CD14-positive monocyte (primary cell): ENCODE results near the gene NDUFAF2. TPM values are rescaled to one million over a fixed set of nuclear protein-coding genes. Genes with fewer than 3 reads are reported as not detected.

Experiments
- DNase-seq, 3 donors: peaks; one replicate each; pipeline ENCODE4 v3.0.0-alpha.2; 2011 to 2022
- H2AFZ ChIP-seq: 2 replicates; pipeline ENCODE4 v1.6.0; 2012; ENCODE audit warnings: mild to moderate bottlenecking, low read depth, low read length, inconsistent platforms; ENCODE audit not compliant: insufficient read depth, poor library complexity, severe bottlenecking
- H3K27ac ChIP-seq, 2 donors: 1 replicate in 1 of 2; 2 replicates in 1 of 2; pipeline ENCODE4 v1.5.1; 2012 to 2013; ENCODE audit warnings: low read length in 2 of 2, control low read depth in 1 of 2, inconsistent platforms in 1 of 2, low read depth in 1 of 2, mild to moderate bottlenecking in 1 of 2
- H3K27me3 ChIP-seq, 2 donors: one replicate each; pipeline versions ENCODE4 v1.6.0 to v1.6.1; 2011 to 2013; ENCODE audit warnings: low read length in 2 of 2; ENCODE audit not compliant: control insufficient read depth in 2 of 2, insufficient read depth in 2 of 2
- H3K36me3 ChIP-seq, 2 donors: replicated peaks in 1 of 2; 1 replicate in 1 of 2; 2 replicates in 1 of 2; pipeline versions ENCODE4 v1.5.1 to v1.6.1; 2012 to 2013; ENCODE audit warnings: low read length in 2 of 2, control low read depth in 1 of 2, inconsistent platforms in 1 of 2, mild to moderate bottlenecking in 1 of 2; ENCODE audit not compliant: insufficient read depth in 2 of 2, control insufficient read depth in 1 of 2
- H3K4me1 ChIP-seq, 2 donors: 1 replicate in 1 of 2; 2 replicates in 1 of 2; pipeline versions ENCODE4 v1.5.1 to v1.6.1; 2012 to 2013; ENCODE audit warnings: low read length in 2 of 2, control low read depth in 1 of 2, inconsistent platforms in 1 of 2, mild to moderate bottlenecking in 1 of 2, moderate library complexity in 1 of 2; ENCODE audit not compliant: insufficient read depth in 2 of 2, control insufficient read depth in 1 of 2
- H3K4me2 ChIP-seq: replicated peaks from 2 replicates; pipeline ENCODE3; 2012; ENCODE audit warnings: low read length, moderate library complexity, mild to moderate bottlenecking; ENCODE audit not compliant: poor library complexity, severe bottlenecking; ENCODE audit errors: extremely low read depth
- H3K4me3 ChIP-seq, 3 experiments: fragments of 200-600 bp in 1 of 3; sonication (generic) in 1 of 3; replicated peaks in 1 of 3; 1 replicate in 2 of 3; 2 replicates in 1 of 3; pipeline ENCODE4 v1.5.1; 2011 to 2013; ENCODE audit warnings: low read length in 3 of 3, mild to moderate bottlenecking in 3 of 3, control low read depth in 2 of 3, low read depth in 2 of 3, inconsistent platforms in 1 of 3, moderate library complexity in 1 of 3
- H3K79me2 ChIP-seq: 2 replicates; pipeline ENCODE4 v1.6.0; 2012; ENCODE audit warnings: mild to moderate bottlenecking, control low read depth, inconsistent platforms, low read length, moderate library complexity; ENCODE audit not compliant: insufficient read depth
- H3K9ac ChIP-seq: 2 replicates; pipeline ENCODE4 v1.6.0; 2017; ENCODE audit warnings: low read length, mild to moderate bottlenecking; ENCODE audit not compliant: insufficient read depth, poor library complexity, severe bottlenecking
- H3K9me3 ChIP-seq, 2 donors: replicated peaks in 1 of 2; 1 replicate in 1 of 2; 2 replicates in 1 of 2; pipeline versions ENCODE4 v1.5.1 to v1.6.1; 2012 to 2013; ENCODE audit warnings: low read length in 2 of 2, control low read depth in 1 of 2; ENCODE audit not compliant: control insufficient read depth in 1 of 2, insufficient read depth in 1 of 2
- H4K20me1 ChIP-seq: 2 replicates; pipeline ENCODE4 v1.6.0; 2012; ENCODE audit warnings: mild to moderate bottlenecking, low read length, control low read depth, moderate library complexity; ENCODE audit not compliant: insufficient read depth
- H3K27ac Mint-ChIP-seq, 7 donors: one replicate each; pipeline ENCODE4 v1.8.0; 2020; ENCODE audit warnings: mild to moderate bottlenecking in 7 of 7, mixed read lengths in 7 of 7, moderate library complexity in 6 of 7, inconsistent platforms in 2 of 7
- H3K27me3 Mint-ChIP-seq, 3 donors: one replicate each; pipeline ENCODE4 v1.8.0; 2021 to 2022; ENCODE audit warnings: low read depth in 3 of 3, mild to moderate bottlenecking in 3 of 3, mixed read lengths in 3 of 3, moderate library complexity in 3 of 3, inconsistent platforms in 1 of 3
- H3K36me3 Mint-ChIP-seq, 2 donors: one replicate each; pipeline ENCODE4 v1.8.0; 2020; ENCODE audit warnings: mixed read lengths in 2 of 2, inconsistent platforms in 1 of 2, mild to moderate bottlenecking in 1 of 2
- H3K4me1 Mint-ChIP-seq: one replicate; pipeline ENCODE4 v1.8.0; 2020; ENCODE audit warnings: mild to moderate bottlenecking, mixed read lengths
- H3K4me3 Mint-ChIP-seq, 2 donors: one replicate each; pipeline ENCODE4 v1.8.0; 2020; ENCODE audit warnings: mild to moderate bottlenecking in 2 of 2, mixed read lengths in 2 of 2, moderate library complexity in 1 of 2
- H3K9me3 Mint-ChIP-seq, 7 donors: one replicate each; pipeline ENCODE4 v1.8.0; 2020 to 2022; ENCODE audit warnings: mixed read lengths in 7 of 7, mild to moderate bottlenecking in 6 of 7, moderate library complexity in 6 of 7, inconsistent platforms in 2 of 7
- CTCF ChIP-seq: fragments of 200-600 bp; IDR thresholded peaks from one replicate; pipeline ENCODE4 v1.8.0; 2022; ENCODE audit warnings: antibody characterized with exemption, mild to moderate bottlenecking
- WGBS: methylation state at CpG from one replicate; pipeline ENCODE4 v1.1.5; 2013; ENCODE audit warnings: missing lambda C conversion rate; ENCODE audit not compliant: insufficient coverage; 5-methylcytosine and 5-hydroxymethylcytosine counted together
- intact Hi-C, 2 donors: fragments of 100-400 bp; cut with micrococcal nuclease; formaldehyde crosslinking; loops; one replicate each; pipeline versions ENCODE4 v1.15.0 to v1.15.1; 2023
- polyA plus RNA-seq, 3 donors: library from polyadenylated mRNA; depleted of rRNA in 1 of 3; unstranded in 2 of 3; stranded (reverse) in 1 of 3; fragments of 300-500 nt in 2 of 3; fragments of >200 nt in 1 of 3; fragmentation: Illumina TruSeq in 2 of 3; gene quantifications; 1 replicate in 2 of 3; 2 replicates in 1 of 3; pipeline ENCODE4 v1.2.3, GENCODE V29; 2012 to 2021

Gene NDUFAF2
- polyA plus RNA-seq, 3 donors = 5.9 to 29.5 (median 25.0) TPM

GRCh38 chr5:60989790-60990189, 44.8 kb downstream of the NDUFAF2 start:
- peaks cover 3% of the 10 kb centered on the region for H3K4me1 Mint-ChIP-seq
- TF ChIP-seq CTCF = no peak
- H3K9me3 Mint-ChIP-seq = peaks cover 48 to 67% (median 58%) of the 10 kb centered on the region in 7 donors
- intact Hi-C loops = no loop called here
- H3K36me3 ChIP-seq = peaks cover 0 to 11% of the 10 kb centered on the region in 2 donors
- H4K20me1 ChIP-seq = no peaks in the 10 kb centered on the region
- no peak for DNase-seq
- H2AFZ ChIP-seq = no peak overlapping the region
- no peaks in the 10 kb centered on the region for H3K79me2 ChIP-seq
- no peaks in the 10 kb centered on the region for H3K27me3 Mint-ChIP-seq
- no CpG with 5 or more reads among the region's 4 CpGs for WGBS
- H3K36me3 Mint-ChIP-seq = peaks cover 4 to 24% of the 10 kb centered on the region in 2 donors
- H3K27ac Mint-ChIP-seq = no peak overlapping the region
- no peak overlapping the region for H3K4me2 ChIP-seq
- H3K9ac ChIP-seq = no peak overlapping the region
- H3K27ac ChIP-seq = no peak overlapping the region
- no peaks in the 10 kb centered on the region for H3K4me1 ChIP-seq
- H3K4me3 ChIP-seq = no peak overlapping the region
- no peak overlapping the region for H3K4me3 Mint-ChIP-seq
- no peaks in the 10 kb centered on the region for H3K27me3 ChIP-seq
- peaks cover 24 to 60% of the 10 kb centered on the region in 2 donors for H3K9me3 ChIP-seq

- H3K4me1 ChIP-seq = no peaks in the 10 kb centered on the region
- H3K4me3 Mint-ChIP-seq = no peak overlapping the region
- no peak for TF ChIP-seq CTCF
- peaks cover under 1% of the 10 kb centered on the region for H3K4me1 Mint-ChIP-seq
- intact Hi-C loops = no loop called here
- H3K79me2 ChIP-seq = no peaks in the 10 kb centered on the region
- peaks cover 4 to 19% of the 10 kb centered on the region in 2 donors for H3K36me3 Mint-ChIP-seq
- H3K27ac Mint-ChIP-seq = no peak overlapping the region
- no peak overlapping the region for H3K4me2 ChIP-seq
- H3K27ac ChIP-seq = no peak overlapping the region
- DNase-seq = no peak
- H3K9me3 ChIP-seq = peaks cover 24 to 33% of the 10 kb centered on the region in 2 donors
- H3K9me3 Mint-ChIP-seq = peaks cover 30 to 47% (median 35%) of the 10 kb centered on the region in 7 donors
- peaks cover 0 to 11% of the 10 kb centered on the region in 2 donors for H3K36me3 ChIP-seq
- no peaks in the 10 kb centered on the region for H4K20me1 ChIP-seq
- no peaks in the 10 kb centered on the region for H3K27me3 Mint-ChIP-seq
- H2AFZ ChIP-seq = no peak overlapping the region
- no peaks in the 10 kb centered on the region for H3K27me3 ChIP-seq
- no peak overlapping the region for H3K9ac ChIP-seq
- H3K4me3 ChIP-seq = no peak overlapping the region
- 100% methylated on average over 6 of the region's 6 CpGs for WGBS
Measured at GRCh38 chr5:60992871-60993270, 47.9 kb downstream of the NDUFAF2 start.
